Measurements from ENCODE around the gene THAP12. TPM values are rescaled to one million over a fixed set of nuclear protein-coding genes. Genes with fewer than 3 reads are reported as not detected.

THAP12 gene
- total RNA-seq, 1 experiment from 2014 or later, result 42.5 TPM

- Histone ChIP-seq H4K8ac (replicated peaks; ENCODE audit: insufficient read length, low read depth, low read length) (no peak overlapping the region), H3K4me2 (ENCODE audit: insufficient read depth, insufficient read length, low read length) (no peak overlapping the region), H3K23ac (ENCODE audit: insufficient read length, low read depth, low read length) (no peak overlapping the region), H3K56ac (ENCODE audit: insufficient read length, low read depth, low read length) (no peak overlapping the region), H3T11ph (ENCODE audit: low read length) (no peak overlapping the region), H2BK20ac (ENCODE audit: low read depth, low read length, poor library complexity, severe bottlenecking) (no peak overlapping the region), H2BK12ac (ENCODE audit: insufficient read length, low read depth, low read length) (no peak overlapping the region), H2BK15ac (ENCODE audit: low read depth, low read length) (no peak overlapping the region), H3K9me3 (ENCODE audit: control insufficient read depth, low read depth, low read length) (no peaks in the 10 kb centered on the region), H2BK5ac (ENCODE audit: insufficient read length, low read length) (no peak overlapping the region), H2BK120ac (ENCODE audit: low read depth, low read length, poor library complexity, severe bottlenecking) (no peak overlapping the region), H3K79me2 (ENCODE audit: insufficient read depth, low read length) (no peaks in the 10 kb centered on the region), H3K79me1 (ENCODE audit: insufficient read depth, low read depth, low read length, poor library complexity, severe bottlenecking) (no peaks in the 10 kb centered on the region), H3K27me3 (ENCODE audit: insufficient read depth, low read length) (no peaks in the 10 kb centered on the region), H4K91ac (ENCODE audit: insufficient read length, low read depth, low read length) (no peak overlapping the region), H2AFZ (ENCODE audit: low read length) (no peak overlapping the region), H4K5ac (ENCODE audit: insufficient read length, low read depth, low read length) (no peak overlapping the region), H3K27ac (ENCODE audit: insufficient read length, low read depth, low read length) (no peak overlapping the region), H3K4me1 (ENCODE audit: insufficient read depth, low read length) (no peaks in the 10 kb centered on the region), H3K14ac (ENCODE audit: insufficient read depth, low read length) (no peak overlapping the region), H3K4ac (ENCODE audit: low read depth, low read length) (no peak overlapping the region), H4K20me1 (ENCODE audit: control insufficient read depth, insufficient read depth, insufficient read length) (no peaks in the 10 kb centered on the region), H2AK5ac (ENCODE audit: insufficient read length, low read length) (no peak overlapping the region), H3K9ac (ENCODE audit: extremely low read depth, insufficient read length, low read length) (no peak overlapping the region), H3K23me2 (ENCODE audit: insufficient read length, low read depth, low read length, poor library complexity, severe bottlenecking) (no peaks in the 10 kb centered on the region), H3K18ac (ENCODE audit: insufficient read length, low read depth, low read length) (no peak overlapping the region)
- Mint-ChIP-seq H3K4me1 (peaks cover 5 to 14% of the 10 kb centered on the region in 2 experiments), H3K27ac (no peak overlapping the region), H3K4me3 (no peak overlapping the region), H3K36me3 (ENCODE audit: insufficient read depth in 1 of 3, low read depth in 3 of 3) (no peaks in the 10 kb centered on the region), H3K9me3 (no peaks in the 10 kb centered on the region), H3K27me3 (ENCODE audit: low read depth) (peaks cover 47% of the 10 kb centered on the region)
- no peak for DNase-seq
- TF ChIP-seq CTCF (conservative IDR thresholded peaks at IDR 0.05), result no peak
- WGBS (ENCODE audit: extremely low coverage, insufficient read length, low lambda C conversion rate), result no CpG with 5 or more reads among the region's 4 CpGs
Measured at GRCh38 chr11:76314741-76315090, 66.2 kb downstream of the THAP12 start.
